Activated effector memory CD4-positive, alpha-beta T cell treated with anti-CD3 and anti-CD28 coated beads, Interleukin-2, amount 50 U/mL, for 16 hours (primary cell): ENCODE data around the gene FIS1.

Experiments
- DNase-seq: peaks from one replicate; pipeline ENCODE4 v3.0.0-alpha.2; 2020

Gene FIS1

DNA sequence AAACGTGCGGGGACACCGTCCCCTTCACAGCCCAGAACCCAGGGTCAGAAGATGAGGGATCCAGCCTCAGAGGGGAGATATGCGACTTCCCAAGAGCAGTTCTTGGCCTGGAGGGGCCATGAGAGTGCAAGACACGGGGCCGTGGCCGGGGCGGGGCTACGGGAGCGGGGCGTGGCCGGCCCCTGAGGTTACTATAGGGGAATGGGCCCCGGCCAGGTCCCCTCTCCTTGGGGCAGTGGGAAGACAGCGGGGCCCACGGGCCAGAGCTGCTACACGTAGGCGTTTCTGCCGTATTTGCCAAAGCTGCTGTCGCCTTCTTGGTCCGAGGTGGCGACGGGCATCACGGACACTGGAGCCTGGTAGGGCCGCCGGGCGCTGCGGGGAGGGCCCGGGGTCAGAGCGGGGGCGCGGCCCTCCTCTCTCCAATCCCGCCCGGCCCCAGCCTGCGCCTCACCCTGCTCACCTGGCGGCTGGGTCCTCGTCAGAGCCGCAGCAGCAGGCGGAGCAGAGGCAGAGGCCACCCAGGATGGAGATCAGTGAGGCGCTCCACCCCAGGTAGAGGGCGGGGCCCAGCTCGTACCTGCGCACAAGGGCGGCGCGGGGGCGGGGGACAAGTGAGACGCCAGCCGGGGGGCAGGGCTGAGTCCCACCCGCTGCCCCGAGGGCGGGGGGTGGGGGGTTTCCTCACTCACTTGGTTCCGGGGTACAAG lies 12.6 kb downstream of the FIS1 start:
- no peak for DNase-seq

DNA sequence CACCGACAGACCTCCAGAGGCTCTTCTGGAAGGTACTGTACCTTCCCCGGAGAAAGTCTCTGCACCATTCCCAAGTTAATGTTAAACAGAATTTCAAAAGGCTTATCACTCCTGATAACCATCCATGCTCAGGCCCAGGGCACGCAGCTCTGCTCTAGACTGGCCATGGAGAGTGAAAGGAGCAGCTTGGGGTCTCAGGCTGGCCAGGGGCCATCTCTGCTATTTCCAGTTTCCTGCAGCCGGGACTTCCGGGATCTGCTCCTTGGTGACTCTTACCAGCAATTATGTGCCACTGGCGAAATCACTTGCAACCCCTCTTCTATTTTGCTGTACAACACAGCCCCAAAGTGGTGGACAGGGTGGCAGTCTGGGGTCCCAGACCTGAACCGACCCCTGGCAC lies 13.2 kb downstream of the FIS1 start:
- no peak for DNase-seq

DNA sequence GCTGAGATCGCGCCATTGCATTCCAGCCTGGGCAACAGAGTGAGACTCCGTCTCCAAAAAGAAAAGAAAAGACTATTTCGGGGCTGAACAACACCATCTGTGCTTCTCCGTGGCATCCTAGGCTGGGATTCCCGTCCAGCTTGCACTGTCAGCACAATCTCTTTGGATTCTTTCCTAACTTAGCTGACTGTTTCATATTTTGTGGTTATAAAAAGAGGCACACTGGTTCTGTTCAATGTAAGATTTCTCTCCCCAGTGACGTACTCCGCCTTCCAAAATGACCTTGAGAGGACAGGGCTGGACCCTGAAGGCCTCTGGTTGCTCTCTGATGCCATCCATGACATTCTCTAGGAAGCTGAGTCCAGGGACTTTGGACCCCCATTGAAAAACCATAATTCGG lies 18.2 kb downstream of the FIS1 start:
- DNase-seq, result no peak

DNA sequence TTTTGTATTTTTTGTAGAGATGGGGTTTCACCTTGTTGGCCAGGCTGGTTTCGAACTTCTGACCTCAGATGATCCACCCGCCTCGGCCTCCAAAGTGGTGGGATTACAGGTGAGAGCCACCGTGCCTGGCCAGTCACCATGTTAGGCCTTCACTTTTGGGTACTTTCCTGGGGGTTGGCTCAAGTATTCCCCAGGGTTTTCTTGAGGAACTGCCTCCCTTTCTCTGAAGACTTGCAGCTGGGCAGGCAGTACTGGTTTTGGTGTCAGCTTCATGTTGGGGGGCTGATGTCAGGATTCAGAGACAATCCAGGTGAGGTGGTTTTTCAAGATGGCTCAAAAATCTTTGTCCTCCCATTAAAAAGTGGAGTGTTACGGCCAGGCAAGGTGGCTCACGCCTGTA lies 19.2 kb downstream of the FIS1 start:
- DNase-seq, result no peak

DNA sequence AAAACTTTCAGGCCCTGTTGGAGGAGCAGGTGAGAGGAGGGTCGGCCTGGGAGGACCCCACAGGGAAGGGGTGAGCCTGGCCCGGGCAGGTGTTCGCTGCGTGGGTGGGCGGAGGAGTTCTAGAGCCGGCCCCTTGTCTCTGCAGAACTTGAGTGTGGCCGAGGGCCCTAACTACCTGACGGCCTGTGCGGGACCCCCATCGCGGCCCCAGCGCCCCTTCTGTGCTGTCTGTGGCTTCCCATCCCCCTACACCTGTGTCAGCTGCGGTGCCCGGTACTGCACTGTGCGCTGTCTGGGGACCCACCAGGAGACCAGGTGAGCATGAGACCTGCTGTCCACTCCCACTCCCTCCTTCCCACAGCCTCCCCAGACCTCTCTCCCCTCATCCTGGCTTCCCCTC lies 21.4 kb downstream of the FIS1 start:
- no peak for DNase-seq

DNA sequence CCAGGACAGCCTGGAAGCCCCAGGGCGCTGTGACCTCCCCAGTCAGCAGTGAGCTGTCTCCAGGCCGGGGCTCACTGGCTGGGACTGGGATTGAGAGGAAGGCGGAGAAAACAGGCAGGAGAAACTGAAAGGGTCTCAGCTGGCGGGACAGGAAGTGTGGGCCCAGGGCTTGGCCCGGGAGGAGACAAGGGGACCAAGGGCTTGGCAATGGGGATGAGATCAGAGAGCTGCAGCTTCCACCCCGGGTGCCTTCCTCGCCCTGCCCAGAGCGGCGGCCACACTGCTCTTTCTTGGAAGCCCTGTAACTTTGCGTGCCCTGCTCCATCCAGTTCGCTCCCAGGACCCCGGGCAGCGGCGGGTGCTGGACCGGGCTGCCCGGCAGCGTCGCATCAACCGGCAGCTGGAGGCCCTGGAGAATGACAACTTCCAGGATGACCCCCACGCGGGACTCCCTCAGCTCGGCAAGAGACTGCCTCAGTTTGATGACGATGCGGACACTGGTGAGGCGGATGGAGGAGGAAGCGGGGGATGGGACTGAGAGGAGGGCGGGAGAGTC lies 22.5 kb downstream of the FIS1 start:
- DNase-seq, result no peak

DNA sequence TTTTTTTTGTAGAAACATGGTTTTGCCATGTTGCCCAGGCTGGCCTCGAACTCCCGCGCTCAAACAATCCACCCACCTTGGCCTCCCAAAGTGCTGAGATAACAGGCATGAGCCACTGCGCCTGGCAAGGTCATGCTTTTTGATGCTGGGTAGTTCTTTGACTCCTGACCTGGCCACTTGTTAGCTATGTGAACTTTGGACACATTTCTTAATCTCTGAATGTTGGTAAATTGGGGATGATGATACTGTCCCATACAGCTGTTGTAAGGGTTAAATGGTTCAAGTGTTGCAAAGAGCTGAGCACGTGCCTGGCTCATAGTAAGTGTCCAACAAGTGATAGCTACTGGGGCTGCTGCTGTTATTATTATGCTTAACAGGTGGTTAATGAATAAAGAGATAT lies 24.6 kb downstream of the FIS1 start:
- DNase-seq, result no peak

DNA sequence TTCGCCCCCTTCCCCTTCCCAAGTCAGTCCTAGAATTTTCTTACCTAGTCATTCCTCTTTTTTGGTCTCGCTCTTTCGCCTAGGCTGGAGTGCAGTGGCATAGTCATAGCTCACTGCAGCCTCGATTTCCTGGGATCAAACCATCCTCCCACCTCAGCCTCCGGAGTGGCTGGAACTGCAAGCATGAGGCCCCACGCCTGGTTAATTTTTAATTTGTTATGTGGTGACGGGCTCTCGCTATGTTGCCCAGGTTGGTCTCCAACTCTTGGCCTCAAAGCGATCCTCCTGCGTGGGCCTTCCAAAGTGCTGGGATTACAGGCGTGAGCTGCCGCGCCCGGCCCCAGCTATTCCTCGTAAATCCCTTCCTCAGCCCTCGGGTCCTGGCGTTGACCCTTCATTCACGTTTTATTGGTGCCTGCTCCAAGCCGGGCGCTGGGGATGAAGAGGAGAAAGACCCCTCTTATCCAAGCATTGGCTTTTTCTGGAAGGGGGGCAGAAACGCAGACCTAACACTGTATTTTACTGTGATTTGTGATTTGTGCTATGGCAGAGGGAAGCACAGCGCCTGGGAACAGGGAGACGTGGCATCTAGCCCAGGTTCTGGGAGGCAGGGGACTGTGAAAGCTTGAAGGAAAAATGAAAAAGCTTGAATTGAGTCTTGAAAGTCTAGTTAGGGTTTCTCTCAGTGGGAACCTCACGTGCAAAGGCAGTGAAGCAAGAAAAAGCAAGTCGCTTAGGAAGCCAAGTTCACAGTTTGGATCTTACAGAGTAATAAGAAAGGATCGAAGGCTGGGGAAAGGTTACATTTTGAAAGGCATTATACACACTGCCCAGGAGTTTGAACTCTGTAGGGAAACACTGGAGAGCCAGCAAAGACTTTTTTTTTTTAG lies 26.4 kb downstream of the FIS1 start:
- no peak for DNase-seq

DNA sequence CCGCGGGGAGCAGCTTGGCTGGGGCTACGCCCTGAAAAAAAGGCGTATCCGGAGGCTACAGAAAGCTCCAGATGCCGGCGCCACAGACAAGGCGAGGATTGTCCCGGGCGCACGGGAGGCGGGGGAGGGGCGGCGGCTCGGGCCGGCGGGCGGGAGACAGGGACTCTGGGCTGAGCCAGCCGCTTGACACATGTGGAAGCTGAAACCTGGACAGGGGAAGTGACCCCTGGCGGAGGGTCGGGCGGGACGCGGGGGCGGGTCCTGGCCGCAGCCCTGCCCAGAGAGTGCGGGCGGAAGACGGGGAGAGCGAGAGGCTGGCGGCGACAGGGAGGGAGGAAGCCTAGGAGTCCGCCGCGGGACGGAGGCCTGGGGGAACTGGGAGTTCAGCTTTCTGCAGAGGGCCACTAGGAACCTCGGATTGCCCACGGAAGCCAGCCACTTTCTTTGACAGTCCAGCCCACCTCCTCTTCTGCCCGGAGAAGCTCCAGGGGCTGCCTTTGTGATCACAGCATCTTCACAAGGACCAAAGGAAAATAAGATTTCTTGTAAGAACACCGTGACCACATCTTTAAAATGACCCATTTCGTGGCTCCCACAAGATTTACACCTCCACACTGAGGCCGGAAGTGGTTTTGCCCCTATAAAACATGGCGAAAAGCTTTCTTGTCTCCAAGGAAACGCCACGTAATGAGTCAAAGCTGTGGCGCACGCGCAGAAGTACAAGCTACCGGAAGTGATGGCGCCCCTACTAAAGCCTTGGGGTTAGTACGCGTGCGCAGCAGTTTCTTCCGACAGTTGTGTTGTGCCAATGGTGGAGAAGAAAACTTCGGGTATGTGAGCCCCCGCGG lies 27.3 kb downstream of the FIS1 start, which contains the start of the genes PLOD3 and ZNHIT1:
PLOD3 (minus strand) TSS at position 194 of the 848 bp plus-strand sequence. CDS start 307 bp downstream, outside the sequence.
ZNHIT1 (plus strand) TSS at position 778 of the 848 bp plus-strand sequence; CDS start at position 809, 31 bp downstream.
- peak; percentile 98 for DNase-seq

DNA sequence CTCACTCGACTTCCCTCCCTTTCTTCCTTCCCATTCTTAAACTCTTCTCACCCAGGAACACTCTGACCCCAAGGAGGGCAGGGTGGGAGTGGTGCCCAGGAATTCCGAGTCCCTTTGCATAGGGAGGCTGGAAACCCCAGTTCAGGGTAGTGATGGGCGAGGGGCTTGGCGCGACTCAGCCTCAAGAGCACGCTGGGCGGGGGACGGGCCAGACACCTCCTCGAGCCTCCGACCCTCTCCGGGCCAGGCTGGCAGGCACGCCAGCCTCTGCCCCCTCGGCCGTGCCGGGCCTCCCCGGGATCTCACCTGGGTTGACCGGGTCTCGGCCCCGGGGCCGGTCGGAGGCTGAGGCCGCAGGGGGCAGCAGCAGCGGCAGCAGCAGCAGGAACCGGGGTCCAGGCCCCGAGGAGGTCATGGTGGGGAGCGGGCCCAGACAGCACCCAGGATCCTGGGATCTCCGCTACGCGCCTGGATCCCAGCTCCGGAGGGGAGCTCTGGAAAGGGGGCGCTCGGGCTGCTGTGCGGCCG lies 28.0 kb downstream of the FIS1 start:
- DNase-seq, result no peak

DNA sequence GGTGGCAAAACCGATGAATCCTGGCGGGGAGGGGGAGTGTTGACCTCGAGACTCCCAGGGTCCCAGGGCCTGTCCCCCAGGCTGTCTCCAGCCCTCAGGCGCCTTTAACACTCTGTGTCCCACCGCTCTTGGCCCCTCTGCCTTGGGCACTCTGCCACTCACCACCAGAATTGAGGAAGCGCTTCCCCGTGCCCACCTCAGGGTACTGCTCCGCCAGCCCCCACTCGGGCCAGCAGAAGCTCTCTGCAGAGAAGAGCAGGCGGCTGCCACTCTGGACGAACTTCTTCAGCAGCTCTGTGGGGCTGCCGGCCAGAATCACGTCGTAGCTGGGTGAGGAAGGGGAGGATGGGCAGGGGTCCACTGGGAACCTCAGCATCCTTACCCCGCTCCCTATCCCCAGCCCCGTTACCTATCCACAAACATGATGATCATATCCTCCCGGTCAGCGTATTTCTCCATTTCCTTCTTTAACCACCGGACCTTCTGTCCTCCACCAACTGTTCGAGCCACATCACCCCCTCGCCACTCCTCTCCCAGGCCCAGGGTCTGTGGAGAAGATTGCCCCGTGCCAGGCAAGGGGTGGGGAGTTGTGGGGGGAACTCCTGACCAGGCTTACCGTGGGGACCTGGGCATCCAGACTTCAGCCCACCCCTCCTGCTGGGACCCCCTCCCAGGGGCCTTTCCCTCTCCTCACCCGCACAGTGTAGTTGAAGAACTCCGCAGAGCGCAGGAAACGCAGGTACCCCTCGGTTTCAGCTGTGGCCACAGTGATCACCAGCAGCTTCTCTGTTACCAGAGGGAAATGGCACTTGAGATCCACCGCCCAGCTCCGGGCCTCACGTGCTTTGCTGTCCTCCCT lies 28.7 kb downstream of the FIS1 start:
- DNase-seq, result no peak

DNA sequence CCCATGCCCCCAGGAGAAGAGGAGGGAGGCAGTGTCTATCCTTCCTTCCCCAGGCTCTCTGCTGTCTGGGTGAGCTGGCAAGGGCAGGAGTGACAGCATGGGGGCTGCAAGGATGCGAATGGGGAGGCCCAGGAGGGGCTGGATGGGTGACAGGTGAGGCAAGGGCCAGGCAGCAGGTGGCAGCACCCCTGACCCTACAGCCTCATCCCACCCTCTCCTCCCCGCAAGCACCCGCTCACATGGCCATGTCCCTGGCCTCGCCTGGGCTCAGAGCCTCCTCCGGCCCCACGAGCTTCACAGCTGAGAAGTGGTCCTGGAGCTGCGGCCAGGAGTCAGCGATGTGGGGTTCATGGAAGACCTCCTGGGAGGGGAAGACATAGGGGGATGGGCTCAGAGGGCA lies 32.9 kb downstream of the FIS1 start:
- no peak for DNase-seq

DNA sequence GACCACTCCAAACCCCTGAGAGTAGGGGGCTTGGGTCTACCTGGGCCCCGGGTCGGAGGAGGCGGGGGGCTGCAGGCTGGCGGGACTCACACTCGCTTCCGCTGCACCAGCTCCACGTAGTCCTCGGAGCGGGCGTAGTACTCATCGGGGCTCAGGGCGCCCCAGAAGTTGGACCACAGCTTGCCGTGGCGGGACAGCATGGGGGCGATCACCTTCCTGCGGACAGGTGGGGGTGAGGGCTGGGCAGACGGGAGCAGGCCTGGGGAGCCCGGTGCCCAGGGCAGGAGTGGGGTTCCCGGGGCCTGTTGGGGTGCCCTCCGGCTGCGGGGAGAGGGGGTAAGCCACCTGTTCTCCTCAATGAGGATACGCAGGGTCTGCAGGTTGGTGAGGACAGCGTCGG lies 33.4 kb downstream of the FIS1 start:
- DNase-seq, result no peak

DNA sequence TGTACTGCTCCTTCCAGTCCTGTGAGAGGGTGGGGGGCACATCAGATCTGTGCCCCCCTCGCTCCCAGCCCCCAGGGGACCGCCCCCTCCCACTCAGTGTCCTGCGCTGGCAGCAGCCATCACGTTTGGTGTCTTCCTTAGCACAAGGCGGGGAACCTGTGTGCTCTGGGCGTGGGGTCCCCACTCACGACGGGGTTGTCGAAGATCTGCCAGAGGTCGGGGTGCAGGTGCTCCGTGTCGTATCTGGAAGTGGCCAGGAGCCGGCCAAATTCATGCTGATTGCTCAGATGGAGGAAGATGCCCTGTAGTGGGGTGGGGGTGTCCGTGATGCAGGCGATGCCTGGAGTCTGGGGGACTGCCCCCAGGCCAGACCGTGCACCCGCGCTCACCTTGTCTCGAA lies 34.7 kb downstream of the FIS1 start:
- no peak for DNase-seq

DNA sequence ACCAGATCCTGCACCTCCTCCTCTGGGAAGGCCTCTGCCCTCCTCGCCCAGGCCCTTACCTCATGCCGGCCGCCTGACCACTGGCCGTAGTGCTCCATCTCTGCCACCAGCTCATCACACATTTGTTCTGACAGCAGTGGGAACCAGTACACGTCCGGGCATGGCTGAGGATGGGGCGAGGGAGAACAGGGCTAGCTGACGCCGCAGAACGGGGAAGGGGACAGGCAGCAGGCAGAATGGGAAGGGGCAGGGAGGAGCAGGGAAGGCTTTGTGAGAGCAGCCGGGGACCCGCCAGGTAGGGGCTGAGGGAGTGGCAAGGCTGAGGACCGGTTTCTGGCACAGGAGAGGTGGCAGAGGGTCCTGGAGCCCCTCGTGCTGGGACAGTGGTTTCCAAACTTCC lies 36.1 kb downstream of the FIS1 start:
- DNase-seq, result no peak

DNA sequence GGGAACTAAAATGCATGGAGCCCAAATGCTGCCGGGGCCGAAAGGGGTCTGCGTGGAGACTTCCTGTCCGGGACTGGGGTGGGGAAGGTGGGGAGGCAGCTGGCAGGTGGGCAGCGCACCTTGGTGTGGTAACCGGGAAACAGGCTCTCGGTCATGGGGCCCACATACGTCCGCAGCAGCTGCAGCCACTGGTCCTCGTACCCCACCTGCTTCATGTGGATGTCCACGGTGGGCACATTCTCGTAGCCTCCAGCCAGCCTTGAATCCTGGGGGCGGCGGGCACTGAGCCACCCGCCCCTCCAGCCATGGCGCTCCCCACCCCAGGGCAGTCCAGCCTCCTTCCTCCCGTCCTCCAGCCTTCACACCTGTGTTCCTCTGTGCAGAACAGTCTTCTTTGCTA lies 37.4 kb downstream of the FIS1 start:
- DNase-seq, result no peak

DNA sequence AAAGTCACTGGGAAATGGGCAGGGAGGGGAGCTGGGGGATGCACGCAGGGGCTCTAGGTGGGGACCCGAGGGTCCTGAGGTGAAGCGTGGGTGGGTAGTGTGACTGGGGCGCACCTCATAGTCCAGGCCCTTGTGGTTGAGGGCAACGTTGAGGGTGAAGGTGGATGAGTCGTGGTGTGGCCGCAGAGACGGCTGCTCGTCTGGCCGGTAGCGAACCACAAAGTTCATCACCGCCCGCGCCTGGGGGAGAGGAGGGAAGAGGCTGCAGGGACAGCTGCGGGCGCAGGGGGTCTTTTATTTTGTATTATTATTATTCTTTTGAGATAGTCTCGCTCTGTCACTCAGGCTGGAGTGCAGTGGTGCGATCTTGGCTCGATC lies 38.2 kb downstream of the FIS1 start:
- DNase-seq, result no peak

DNA sequence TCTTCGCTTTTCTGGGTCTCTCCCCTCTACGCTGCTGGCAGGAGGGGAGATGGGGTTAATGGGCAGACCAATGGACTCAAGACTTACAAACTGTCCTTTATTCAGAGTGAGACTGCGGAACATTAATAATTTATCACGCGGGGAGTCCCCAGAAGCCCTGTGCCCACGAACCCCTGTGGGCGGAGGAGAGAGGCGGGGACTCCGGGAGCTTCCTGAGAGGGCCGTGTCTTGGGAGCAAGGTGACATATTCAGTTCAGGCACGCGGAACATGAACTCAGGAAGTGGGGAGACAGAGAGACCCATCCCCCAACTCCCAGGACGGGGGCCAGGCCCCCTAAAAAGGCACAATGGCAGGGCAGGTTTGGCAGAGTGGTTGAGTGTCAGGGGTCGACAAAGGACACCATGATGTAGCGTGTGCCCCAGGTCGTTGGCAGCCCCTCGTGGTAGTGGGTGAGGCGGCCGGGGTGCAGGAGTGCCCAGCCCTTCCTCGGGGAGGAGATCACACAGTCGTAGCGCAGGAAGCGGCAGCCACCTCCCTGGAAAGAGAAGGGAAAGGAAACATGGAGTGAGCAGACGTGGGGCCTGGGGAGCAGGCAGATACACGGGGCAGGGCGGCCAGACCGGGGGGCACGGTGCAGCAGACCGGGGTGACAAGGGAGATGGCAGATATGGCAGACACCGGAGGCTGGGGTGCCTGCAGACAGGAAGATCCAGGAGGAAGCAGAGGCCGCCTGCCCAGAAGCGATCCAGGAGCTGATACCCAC lies 38.8 kb downstream of the FIS1 start:
- no peak for DNase-seq

DNA sequence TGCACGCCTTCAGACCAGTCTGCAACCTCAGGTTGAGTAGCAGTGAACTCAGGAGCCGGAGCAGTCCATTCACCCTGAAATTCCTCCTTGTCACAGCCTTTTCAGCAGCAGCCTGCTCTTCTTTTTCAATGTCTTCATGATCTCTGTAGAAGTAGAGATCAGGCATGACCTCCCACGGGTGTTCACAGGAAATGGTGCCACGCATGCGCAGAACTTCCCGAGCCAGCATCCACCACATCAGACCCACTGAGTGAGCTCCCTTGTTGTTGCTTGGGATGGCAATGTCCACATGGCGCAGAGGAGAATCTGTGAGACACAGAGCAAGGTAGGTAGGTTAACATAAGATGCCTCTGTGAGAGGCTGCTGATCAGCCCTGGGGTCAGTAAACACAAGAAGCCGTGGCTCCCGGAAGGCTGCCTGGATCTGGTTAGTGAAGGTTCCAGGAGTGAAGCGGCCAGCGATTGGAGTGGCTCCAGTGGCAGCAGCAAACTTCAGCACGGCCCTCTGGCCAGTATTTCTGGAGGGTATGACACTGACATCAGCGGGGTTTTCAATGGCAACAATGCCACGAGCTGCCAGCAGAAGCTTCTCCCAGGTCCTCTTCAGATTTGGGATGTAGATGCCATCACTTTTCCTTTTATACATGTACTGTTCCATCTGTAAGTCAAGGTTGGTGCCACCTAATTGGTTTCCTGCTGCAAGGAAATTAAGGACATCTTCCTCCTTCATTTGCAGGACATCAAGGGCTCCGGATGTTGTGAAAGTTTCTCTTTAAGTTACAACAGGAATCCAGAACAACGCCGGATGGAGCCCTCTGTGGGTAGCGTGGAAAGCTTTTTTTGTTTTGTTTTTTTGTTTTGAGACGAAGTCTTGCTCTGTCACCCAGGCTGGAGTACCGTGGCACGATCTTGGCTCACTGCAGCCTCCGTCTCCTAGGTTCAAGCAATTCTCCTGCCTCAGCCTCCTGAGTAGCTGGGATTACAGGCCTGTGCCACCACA lies 40.8 kb downstream of the FIS1 start:
- peak; percentile 75 for DNase-seq

DNA sequence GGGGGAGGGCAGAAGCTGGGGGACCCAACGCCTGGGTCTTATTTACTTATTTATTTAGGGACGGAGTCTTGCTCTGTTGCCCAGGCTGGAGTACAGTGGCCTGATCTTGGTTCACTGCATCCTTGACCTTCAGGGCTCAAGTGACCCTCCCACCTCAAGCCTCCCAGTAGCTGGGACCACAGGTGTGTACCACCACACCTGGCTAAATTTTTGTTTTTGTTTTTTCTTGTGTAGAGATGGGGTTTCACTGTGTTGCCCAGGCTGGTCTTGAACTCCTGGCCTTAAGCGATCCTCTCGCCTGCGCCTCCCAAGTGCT lies 42.3 kb downstream of the FIS1 start:
- no peak for DNase-seq
